ENCODE measurements around the gene SRC.
A peak's percentile ranks its signal among the peaks of the same experiment; 100 is the strongest.

Gene SRC

GRCh38 chr20:37397954-37398749 is 52.2 kb downstream of the SRC start:
- no peak for DNase-seq

- DNase-seq, result no peak
These were observed 53.0 kb downstream of the SRC start for GRCh38 chr20:37398750-37399621.

- DNase-seq, result no peak
These were observed 55.5 kb downstream of the SRC start for GRCh38 chr20:37401282-37401929.

GRCh38 chr20:37401930-37402675 is 56.2 kb downstream of the SRC start:
- no peak for DNase-seq

- DNase-seq, result no peak
These were observed 57.4 kb downstream of the SRC start for GRCh38 chr20:37403107-37404033.

GRCh38 chr20:37404461-37404890 is 58.5 kb downstream of the SRC start:
- no peak for DNase-seq

GRCh38 chr20:37405351-37405897 is 59.5 kb downstream of the SRC start:
- DNase-seq, result no peak

GRCh38 chr20:37406010-37406998 is 60.4 kb downstream of the SRC start:
- peak; percentile 13 for DNase-seq

- DNase-seq, result no peak
These were observed 61.2 kb downstream of the SRC start for GRCh38 chr20:37407019-37407566.

- DNase-seq, result no peak
These were observed 61.6 kb downstream of the SRC start for GRCh38 chr20:37407573-37408002.

GRCh38 chr20:37408302-37409193 is 62.6 kb downstream of the SRC start:
- DNase-seq, result no peak

- DNase-seq, result peak; percentile 27
These were observed 65.7 kb downstream of the SRC start for GRCh38 chr20:37411408-37412219.

- DNase-seq, result no peak
These were observed 67.0 kb downstream of the SRC start for GRCh38 chr20:37413023-37413334.

GRCh38 chr20:37413379-37413778 is 67.4 kb downstream of the SRC start:
- no peak for DNase-seq

GRCh38 chr20:37414224-37415035 is 68.5 kb downstream of the SRC start:
- DNase-seq, result no peak

GRCh38 chr20:37415118-37416085 is 69.5 kb downstream of the SRC start:
- DNase-seq, result no peak

All from CD4-positive, alpha-beta T cell treated with Interleukin-12 subunit alpha and Interleukin-12 subunit beta, for 1 hour (primary cell).